ENCODE data around the gene KCTD16. TPM values are rescaled to one million over a fixed set of nuclear protein-coding genes. Genes with fewer than 3 reads are reported as not detected.
A peak's percentile ranks its signal among the peaks of the same experiment; 100 is the strongest.

KCTD16 gene
- total RNA-seq, 6 experiments from 2014 or later = 1.5 to 3.6 (median 3.0) TPM

GRCh38 chr5:144142824-144143162 is 27.9 kb upstream of the KCTD16 start:
- Mint-ChIP-seq H3K27ac (no peak overlapping the region), H3K4me3 (no peak overlapping the region), H3K4me1 (ENCODE audit: low read depth) (peaks cover 61% of the 10 kb centered on the region), H3K36me3 (ENCODE audit: low read depth) (no peaks in the 10 kb centered on the region), H3K9me3 (no peaks in the 10 kb centered on the region), H3K27me3 (ENCODE audit: insufficient read depth) (no peaks in the 10 kb centered on the region)
- TF ChIP-seq CTCF (IDR thresholded peaks at IDR 0.05) = no peak
- DNase-seq = no peak

GRCh38 chr5:144143625-144144024 is 27.0 kb upstream of the KCTD16 start:
- Mint-ChIP-seq H3K4me3 (no peak overlapping the region), H3K27ac (no peak overlapping the region), H3K9me3 (no peaks in the 10 kb centered on the region), H3K27me3 (ENCODE audit: insufficient read depth) (no peaks in the 10 kb centered on the region), H3K4me1 (ENCODE audit: low read depth) (peaks cover 59% of the 10 kb centered on the region), H3K36me3 (ENCODE audit: low read depth) (no peaks in the 10 kb centered on the region)
- no peak for TF ChIP-seq CTCF (IDR thresholded peaks at IDR 0.05)
- no peak for DNase-seq

GRCh38 chr5:144144956-144145751 is 25.5 kb upstream of the KCTD16 start:
- Mint-ChIP-seq H3K36me3 (ENCODE audit: low read depth) (no peaks in the 10 kb centered on the region), H3K9me3 (no peaks in the 10 kb centered on the region), H3K27me3 (ENCODE audit: insufficient read depth) (no peaks in the 10 kb centered on the region), H3K4me1 (ENCODE audit: low read depth) (peaks cover 48% of the 10 kb centered on the region), H3K4me3 (no peak overlapping the region), H3K27ac (no peak overlapping the region)
- DNase-seq = no peak
- TF ChIP-seq CTCF (IDR thresholded peaks at IDR 0.05) = no peak

- Mint-ChIP-seq H3K36me3 (ENCODE audit: low read depth) (no peaks in the 10 kb centered on the region), H3K27ac (peak overlapping the region; percentile 0; the same call in 1 of the 2 replicates), H3K4me3 (no peak overlapping the region), H3K9me3 (no peaks in the 10 kb centered on the region), H3K4me1 (ENCODE audit: low read depth) (peaks cover 27% of the 10 kb centered on the region), H3K27me3 (ENCODE audit: insufficient read depth) (no peaks in the 10 kb centered on the region)
- TF ChIP-seq CTCF (IDR thresholded peaks at IDR 0.05) = no peak
- peak; percentile 28 for DNase-seq
These were observed 19.6 kb upstream of the KCTD16 start for GRCh38 chr5:144151026-144151425.

GRCh38 chr5:144156767-144157171 is 13.9 kb upstream of the KCTD16 start:
- Mint-ChIP-seq H3K9me3 (no peaks in the 10 kb centered on the region), H3K27ac (0 out of 2 replicates have a peak overlapping the region, but pooled peaks have one; percentile 14), H3K4me1 (ENCODE audit: low read depth) (peaks cover 13% of the 10 kb centered on the region; the same call in 1 of the 2 replicates), H3K4me3 (no peak overlapping the region), H3K27me3 (ENCODE audit: insufficient read depth) (no peaks in the 10 kb centered on the region), H3K36me3 (ENCODE audit: low read depth) (peaks cover 10% of the 10 kb centered on the region)
- DNase-seq = no peak
- TF ChIP-seq CTCF (IDR thresholded peaks at IDR 0.05) = no peak
